GM20431 (cell line): ENCODE measurements around the gene RGS12.

Experiments
- in situ Hi-C: fragments of 300-500 bp; cut with MseI, MboI; formaldehyde crosslinking; loops from one replicate; pipeline ENCODE4 v1.15.0; 2020; ENCODE audit warnings: low sequenced_read_pairs; ENCODE audit not compliant: unreplicated experiment

Gene RGS12

DNA sequence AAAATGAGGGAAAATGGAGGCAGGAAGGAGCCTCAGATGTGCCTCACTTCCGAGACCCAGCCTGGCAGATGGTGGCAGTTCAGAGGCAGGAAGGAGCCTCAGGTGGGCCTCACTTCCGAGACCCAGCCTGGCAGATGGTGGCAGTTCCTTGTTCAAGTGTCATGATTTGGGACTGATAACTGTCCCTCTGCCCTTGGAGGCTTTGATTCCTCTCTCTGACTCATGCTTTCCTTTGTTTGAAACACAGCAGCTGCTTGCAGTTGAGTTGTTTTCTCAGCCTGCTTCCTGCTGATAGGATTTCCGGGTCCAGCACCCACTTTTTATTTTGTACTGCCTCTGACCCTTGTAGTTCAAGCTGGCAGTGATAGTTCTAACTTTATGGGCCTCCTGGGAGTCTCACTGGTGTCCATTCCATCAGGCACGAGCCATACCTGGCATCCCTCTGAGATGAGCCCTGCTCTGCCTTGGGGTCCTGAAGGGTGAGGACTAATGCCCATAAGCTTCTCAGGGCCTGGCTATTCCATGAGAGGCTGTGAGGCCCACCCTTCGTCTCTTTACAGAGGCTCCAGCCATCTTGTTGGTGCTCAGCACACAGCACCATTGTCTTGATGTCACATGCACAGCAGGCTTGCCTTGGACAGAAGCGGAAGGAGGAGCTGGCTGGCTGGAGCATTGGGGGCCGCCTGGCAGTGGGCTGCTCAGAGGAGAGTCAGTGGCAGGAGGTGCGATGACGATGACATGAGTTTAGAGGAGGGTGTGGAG is 13.0 kb downstream of the RGS12 start:
- in situ Hi-C loops, result no loop called here

DNA sequence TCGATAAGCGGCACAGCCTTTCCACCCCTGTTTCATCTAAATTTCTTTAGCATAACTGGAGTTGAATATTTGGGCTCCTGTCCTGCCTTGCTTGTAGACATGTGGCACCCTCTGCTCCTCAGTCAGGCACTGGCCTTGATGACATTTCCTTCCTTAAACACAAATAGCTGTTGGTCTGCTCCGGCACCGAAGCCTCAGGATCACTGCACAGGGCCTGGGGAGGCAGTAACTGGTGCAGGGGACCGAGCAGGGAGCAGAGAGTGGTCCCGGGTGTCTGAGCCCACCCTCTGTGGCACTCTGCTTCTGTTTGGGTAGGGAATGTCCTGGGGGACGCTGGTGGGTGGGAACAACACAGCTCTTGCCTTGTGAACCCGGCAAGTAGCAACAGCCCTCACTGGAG is 13.6 kb downstream of the RGS12 start:
- in situ Hi-C loops, result no loop called here

DNA sequence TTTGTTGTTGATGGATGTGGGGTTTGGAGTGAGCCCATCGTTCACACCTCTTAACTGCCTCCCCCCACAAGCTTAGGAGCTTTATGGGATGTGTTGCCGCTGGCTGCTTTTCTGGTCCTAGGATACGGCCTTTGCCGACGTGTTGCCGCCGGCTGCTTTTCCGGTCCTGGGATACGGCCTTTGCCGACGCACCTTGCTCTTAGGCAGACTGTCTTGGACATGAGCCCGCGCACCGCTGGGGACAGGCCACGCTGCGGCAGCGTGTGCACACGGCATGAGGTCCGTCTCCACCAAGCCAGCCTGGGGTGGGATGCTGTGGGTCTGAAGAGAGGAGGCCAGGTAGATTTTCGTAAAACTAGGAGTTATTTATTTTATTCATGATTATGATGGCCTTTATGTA is 14.2 kb downstream of the RGS12 start:
- in situ Hi-C loops, result no loop called here

DNA sequence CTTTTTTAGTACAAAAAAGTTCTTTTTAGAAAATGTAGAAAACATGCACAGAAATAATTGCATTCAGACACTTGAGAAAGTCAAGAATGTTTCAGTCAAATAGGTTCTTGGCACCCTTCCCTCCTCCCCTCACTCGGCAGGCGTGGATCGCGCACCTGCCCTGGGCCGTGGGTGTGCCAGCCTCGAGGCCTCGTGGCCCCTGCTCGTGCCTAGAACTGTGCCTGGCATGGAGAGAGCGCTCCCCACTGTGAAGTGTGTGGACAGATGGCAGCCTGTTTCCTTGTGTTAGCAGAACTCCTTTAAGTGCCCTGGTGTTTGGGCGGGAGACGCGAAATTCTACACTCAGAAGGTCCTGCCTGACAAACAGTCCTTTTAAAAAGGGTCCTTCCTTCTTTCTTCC is 14.7 kb downstream of the RGS12 start:
- in situ Hi-C loops, result no loop called here

DNA sequence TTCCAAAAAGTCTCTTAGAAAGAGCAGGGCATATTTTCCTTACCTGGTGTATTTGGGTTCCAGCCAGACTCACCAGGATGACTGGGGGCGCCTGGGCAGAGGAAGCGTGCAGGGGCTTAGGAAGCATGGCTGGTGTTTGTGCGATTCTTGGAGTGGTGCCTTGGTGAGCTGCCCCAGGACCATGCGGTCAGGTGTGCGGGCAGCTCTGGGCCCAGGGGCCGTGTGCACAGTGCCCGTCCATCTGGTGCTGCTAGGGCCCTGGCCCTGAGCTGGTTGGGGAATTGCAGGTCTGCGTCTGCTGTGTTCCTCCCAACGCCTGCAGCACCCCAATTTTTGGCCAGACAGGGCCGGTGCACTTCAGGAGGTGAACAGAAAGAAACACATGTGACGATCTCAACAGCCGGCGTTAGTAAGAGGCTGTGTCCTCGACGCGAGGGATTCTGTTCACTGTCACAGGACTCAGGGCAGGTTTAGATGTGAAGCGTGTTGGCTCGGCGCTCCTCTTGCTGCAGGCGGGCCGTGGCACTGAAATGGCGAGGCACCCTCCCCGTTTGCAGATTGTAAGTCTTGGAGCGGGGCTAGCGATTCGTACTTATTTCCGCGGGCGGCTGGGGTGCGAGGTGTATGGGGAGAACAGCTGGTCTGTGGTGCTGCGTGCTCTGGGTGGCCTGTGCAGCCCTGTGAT is 15.2 kb downstream of the RGS12 start:
- in situ Hi-C loops, result no loop called here

DNA sequence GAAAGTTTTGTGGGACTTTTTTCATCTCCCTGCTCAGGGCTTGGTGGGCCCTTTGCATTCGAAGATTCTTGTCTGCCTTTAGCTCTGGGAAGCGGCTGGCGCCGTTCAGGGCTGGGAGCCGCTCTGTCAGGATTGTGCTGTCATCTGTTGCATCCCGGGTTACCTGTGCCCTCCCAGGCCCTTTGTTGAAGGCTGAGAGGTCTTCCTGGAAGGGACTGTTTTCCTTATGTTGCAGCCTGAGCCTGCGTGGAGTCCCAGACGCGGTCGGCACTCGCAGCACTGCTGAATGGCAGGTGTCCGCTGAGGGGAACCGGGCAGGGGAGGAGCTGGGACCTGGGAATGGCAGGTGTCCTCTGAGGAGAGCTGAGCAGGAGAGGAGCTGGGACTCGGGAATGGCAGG is 15.9 kb downstream of the RGS12 start:
- in situ Hi-C loops, result no loop called here

DNA sequence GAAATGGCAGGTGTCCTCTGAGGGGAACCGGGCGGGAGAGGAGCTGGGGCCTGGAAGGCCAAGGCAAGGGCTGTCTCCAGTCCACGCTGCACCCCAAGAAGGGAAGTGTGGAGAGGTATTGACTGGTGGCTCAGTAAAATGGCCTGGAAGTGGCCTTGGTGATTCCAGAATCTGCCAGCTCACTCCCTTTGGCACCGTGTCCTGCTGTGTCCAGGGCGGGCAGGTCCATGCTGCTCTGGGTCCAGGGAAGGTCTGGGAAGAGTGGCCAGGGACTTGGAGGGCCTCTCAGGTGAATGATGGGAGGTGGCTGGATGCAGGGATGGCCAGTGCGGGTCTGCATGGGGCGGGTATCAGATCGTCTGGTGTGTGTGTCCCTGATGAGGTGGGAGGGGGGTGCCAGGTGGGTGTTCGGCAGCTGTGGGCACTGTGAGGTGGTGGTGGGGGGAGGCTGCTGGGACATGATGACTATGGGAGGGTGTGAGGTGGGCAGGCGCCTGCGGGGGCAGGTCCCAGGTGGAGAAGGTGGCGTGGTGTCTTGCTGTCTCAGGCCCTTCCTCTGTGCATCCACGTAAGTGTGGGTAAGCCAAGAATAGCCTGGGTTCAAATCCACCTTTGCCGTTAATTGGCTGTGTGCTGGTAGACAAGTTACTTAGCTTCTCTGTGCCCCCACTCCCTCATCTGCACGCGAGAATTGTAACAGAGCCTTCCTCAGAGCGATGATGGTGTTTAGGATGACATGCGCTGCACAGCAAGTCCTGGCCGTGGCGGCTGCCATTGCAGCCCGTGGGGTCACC is 17.7 kb downstream of the RGS12 start:
- in situ Hi-C loops, result no loop called here

DNA sequence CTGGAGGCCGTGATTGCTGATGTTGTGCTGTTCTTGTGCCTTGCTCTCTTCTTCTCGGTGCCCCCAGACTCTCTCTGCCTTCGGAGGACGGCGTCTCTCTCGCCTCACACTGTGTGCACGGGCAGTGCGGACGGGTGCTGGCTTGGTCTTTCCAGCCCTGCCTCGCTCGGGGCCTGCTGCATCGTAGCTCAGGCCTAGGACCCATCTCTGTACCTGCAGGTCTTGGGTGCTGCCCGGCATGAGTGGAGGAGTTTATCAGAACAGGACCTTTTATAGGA is 18.2 kb downstream of the RGS12 start:
- in situ Hi-C loops, result no loop called here

DNA sequence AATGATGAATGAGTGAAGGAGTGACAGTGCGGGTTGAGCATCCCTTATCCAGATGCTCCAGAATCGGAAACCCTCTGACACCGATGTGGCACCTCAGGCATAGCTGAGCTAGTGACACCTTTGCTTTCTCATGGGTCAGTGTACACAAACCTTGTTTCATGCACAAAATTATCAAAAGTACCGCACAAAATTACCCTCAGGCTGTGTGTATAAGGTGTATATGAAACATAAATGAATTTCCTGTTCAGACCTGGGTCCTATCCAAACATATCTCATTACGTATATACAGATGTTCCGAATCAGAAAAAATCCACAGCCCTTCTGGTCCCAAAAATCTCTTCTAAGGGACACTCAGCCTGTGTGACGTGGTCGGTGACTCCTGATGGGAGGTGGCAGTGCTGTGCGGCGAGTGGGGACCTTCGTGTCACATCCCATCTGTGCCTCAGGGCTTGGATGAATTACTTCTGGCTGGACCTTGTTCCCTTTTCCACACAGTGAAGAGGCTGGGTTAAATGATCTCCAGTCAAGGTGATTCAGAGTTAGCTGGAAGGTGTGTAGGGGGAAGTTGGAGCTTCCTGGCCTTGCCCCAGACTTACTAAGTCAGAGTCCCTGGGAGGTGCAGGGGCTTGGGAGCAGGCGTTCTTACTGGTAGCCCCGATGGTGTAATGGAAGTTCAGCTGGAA is 18.8 kb downstream of the RGS12 start:
- in situ Hi-C loops, result no loop called here

DNA sequence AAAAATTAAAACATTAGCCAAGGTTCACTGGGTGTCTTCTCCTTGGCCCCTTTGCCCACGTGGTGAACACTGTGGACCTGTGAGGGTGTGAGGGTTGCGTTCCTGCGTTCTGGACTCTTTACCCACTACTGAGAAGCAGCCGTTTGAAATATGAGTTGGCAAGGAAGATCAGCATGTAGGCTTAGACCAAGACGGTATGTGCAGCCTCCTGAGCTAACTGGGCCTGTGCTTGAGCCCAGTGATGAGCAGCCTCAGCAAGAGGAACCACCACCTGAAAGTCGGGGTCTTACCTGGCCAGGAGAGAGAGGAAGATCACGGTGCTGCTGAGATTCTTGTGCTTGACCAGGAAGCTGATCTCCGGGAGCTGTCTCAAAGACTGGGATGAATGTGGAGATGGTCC is 19.5 kb downstream of the RGS12 start:
- in situ Hi-C loops, result no loop called here

DNA sequence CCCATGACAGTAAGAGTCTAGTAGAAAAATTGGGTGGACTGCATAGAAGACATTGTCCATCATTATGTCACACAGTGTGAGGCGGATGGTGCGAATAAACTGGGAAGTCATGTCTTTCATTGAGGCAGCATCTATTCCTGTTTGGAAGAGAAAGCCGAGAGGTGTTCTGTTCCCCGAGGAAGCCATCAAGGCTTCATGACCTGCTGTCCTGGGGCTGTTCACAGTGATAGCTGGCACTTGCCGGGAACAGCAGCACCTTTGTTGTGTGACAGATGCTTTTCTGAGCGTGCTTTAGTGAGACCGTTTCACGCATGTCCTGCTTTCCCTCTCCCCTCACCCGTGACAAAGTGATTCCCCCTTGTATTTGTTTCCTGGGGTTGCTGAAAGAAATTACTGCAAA is 20.3 kb downstream of the RGS12 start:
- in situ Hi-C loops, result no loop called here

DNA sequence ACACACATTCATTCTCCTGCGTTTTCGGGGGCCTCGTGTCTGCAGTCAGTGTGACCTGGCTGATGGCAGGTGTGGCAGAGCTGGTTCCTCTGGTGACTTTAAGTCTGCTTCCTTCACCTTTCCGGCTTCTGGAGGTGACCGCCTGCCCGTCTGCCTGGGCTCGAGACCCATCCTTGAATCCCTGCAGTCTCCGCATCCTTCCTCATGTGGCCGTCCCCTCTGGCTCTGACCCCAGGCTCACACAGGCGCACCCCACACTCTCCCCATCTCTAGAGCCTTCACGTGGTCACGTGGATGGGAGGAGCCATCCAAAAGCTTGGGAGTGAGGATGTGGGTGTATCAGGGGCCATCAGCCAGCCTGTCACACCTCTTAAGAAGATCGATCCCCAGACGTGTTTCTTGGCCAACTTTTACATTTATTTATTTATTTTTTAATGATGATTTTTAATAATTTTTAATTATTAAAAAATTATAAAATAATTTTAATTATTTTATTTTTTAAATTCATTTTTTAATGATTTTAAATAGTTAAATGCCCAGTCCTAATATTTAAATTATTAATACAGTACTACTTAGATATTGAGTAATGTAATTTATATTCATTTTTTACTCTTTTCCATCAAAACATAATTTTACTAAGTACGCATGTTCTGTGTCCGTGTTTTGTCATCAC is 20.9 kb downstream of the RGS12 start:
- in situ Hi-C loops, result no loop called here

DNA sequence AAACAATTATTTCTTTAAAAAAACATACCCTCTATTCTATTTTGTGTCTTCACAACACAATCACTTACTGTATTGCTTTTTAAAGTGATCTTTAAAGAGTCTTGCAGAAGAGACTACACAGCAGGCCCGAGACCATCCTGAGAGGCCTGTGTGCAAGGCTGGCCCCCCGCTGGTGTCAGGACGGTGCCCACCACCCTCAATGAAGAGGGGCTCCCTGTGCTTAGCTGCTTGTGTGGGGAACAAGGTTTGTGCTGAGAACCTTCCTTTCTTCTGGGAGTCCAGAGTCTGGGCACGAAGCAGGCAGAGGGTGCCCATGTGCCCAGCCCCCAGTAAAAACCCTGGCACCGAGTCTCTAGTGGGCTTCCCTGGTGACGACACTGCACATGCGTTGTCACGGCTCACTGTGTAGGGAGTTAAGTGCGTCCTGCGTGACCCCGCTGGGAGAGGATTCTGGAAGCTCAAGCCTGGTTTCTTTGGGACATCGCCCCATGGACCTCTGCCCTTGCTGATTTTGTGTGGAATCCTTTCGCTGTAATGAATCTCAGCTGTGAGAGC is 22.0 kb downstream of the RGS12 start:
- in situ Hi-C loops, result no loop called here

DNA sequence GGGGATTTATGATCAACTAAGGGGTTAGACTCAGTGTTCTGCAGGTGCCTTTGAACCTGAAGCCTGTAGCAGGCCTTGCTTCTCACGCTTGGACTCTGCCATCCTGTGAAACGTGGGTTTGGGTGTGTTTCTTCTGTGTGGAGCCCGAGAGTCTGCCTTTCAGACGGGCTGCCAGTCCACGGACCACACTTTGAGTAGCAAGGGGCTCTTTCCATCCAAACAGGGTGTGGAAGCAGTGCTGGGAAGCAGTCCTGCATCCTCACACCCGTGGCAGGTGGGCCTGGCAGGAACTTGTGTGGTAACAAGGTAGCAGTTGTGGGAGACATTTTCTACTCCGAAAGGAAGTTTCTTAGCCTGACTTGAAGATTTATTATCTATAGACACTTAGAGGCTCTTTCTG is 22.7 kb downstream of the RGS12 start:
- in situ Hi-C loops, result no loop called here

DNA sequence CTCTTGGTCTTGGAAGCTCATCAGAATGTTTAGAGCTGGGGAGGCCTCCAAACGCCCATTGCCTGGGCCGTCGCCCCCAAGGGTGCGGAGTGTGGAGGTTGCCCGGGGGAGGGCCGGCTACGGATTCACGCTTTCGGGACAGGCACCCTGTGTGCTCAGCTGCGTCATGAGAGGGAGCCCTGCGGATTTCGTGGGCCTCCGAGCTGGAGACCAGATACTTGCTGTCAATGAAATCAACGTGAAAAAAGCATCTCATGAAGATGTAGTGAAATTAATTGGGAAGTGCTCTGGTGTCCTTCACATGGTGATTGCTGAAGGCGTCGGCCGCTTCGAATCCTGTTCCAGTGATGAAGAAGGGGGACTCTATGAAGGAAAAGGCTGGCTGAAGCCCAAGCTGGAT is 23.3 kb downstream of the RGS12 start:
- in situ Hi-C loops, result no loop called here

DNA sequence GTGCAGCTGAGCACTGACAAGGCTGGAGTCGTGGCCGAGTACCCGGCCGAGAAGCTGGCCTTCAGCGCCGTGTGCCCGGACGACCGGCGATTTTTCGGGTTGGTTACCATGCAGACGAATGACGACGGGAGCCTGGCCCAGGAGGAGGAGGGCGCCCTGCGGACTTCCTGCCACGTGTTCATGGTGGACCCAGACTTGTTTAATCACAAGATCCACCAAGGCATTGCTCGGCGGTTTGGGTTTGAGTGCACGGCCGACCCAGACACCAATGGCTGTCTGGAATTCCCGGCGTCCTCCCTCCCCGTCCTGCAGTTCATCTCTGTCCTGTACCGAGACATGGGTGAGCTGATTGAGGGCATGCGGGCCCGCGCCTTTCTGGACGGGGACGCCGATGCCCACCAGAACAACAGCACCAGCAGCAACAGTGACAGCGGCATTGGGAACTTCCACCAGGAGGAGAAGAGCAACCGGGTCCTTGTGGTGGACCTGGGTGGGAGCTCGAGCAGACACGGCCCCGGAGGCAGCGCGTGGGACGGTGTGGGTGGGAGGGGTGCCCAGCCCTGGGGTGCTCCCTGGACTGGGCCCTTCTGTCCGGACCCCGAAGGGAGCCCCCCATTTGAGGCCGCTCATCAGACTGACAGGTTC is 24.3 kb downstream of the RGS12 start:
- in situ Hi-C loops, result no loop called here

DNA sequence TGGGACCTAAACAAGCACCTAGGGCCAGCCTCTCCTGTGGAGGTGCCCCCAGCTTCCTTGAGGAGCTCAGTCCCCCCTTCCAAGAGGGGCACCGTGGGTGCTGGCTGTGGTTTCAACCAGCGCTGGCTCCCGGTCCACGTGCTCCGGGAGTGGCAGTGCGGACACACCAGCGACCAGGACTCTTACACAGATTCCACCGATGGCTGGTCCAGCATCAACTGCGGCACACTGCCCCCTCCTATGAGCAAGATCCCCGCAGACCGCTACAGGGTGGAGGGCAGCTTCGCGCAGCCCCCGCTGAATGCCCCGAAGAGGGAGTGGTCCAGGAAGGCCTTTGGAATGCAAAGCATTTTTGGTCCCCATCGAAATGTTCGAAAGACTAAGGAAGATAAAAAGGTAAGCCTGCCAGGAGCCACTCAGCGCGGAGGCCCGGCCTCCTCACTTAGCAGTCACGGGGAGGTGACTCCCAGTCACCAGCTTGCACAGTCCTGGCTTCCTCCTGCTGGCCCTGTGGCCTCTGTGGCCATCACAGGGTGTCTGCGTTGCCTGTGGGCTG is 24.9 kb downstream of the RGS12 start:
- in situ Hi-C loops, result no loop called here

DNA sequence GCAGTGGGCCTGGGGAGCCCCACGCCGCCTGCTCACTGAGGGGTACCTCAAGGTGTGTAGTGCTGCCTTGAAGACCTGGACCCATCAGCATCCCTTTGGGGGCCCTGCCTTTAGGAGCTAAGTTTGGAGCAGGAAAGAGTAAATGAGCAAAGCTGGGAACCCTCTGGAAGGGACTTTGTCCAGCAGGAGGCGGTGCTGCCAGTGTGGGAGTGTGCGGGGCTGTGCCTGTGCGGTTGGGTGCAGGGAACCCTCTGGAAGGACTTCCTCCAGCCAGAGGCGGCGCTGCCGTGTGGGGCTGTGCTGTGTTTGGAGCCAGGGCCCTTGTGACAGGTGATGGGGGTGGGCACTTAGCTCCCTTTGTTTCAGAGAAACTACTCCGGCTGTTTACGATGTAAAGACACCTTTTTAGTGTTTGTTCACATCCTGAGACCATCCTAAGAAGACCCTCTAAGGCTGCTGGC is 25.8 kb downstream of the RGS12 start:
- in situ Hi-C loops, result no loop called here

DNA sequence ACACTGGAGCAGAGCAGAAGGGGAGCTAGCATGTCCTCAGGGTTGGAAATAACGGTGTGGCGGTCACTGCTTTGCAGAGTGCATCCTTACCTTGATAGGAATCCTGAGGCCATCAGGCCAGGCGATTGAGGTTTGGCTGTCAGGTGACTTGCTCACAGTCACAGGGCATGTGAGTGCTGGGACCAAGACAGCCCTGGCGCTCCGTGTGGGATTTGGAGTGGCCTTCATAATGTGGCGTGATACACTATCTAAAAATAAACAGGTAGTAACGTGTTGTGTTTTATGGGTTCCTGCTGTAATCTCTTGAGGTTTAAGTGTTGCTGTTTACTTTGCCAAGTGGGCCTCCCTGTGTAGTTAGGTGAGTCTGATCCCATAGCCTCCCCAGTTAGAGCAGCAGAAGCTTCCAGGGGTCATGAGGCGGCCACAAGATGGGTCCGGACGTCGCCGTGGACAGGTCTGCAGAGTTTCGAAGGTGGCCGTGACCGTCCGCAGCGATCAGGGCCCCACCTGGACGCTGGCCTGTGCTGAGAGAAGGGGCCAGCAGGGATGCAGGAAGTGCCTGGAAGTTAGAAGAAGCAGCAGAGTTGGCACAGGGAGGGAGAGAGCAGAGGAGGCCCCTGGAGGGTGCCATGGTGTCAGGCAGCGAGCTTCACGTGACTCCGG is 27.7 kb downstream of the RGS12 start:
- in situ Hi-C loops, result no loop called here
